Uterus (tissue), 4 donors: Measurements from ENCODE around the gene CDIP1. TPM values are rescaled to one million over a fixed set of nuclear protein-coding genes. Genes with fewer than 3 reads are reported as not detected.

ENCODE experiments used
- DNase-seq, 2 donors: peaks; one replicate each; pipeline ENCODE4 v3.0.0-alpha.2; 2019 to 2020
- H3K27ac ChIP-seq, 2 donors: fragments of 200-600 bp; sonication (generic); 1 replicate in 1 of 2; 2 replicates in 1 of 2; pipeline ENCODE4 v1.5.1; 2016 to 2018
- H3K27me3 ChIP-seq, 2 donors: fragments of 200-600 bp; sonication (generic); one replicate each; pipeline ENCODE4 v1.5.1; 2018 to 2019; ENCODE audit warnings: control low read depth in 1 of 2
- H3K36me3 ChIP-seq, 2 donors: fragments of 200-600 bp; sonication (generic); one replicate each; pipeline ENCODE4 v1.5.1; 2019; ENCODE audit warnings: control low read depth in 1 of 2
- H3K4me1 ChIP-seq, 2 donors: fragments of 200-600 bp; sonication (generic); one replicate each; pipeline ENCODE4 v1.5.1; 2018 to 2019; ENCODE audit warnings: control low read depth in 1 of 2
- H3K4me3 ChIP-seq, 2 donors: fragments of 200-600 bp; sonication (generic); 1 replicate in 1 of 2; 2 replicates in 1 of 2; pipeline ENCODE4 v1.5.1; 2018 to 2019; ENCODE audit warnings: mild to moderate bottlenecking in 1 of 2
- H3K9me3 ChIP-seq, 2 donors: fragments of 200-600 bp; sonication (generic); one replicate each; pipeline ENCODE4 v1.5.1; 2019; ENCODE audit warnings: control low read depth in 1 of 2
- CTCF ChIP-seq, 4 experiments: fragments of 200-600 bp in 2 of 4; fragments of 450-650 bp in 2 of 4; sonication (generic) in 2 of 4; IDR thresholded peaks; one replicate each; pipeline ENCODE4 v1.5.1; 2016 to 2019; ENCODE audit warnings: antibody characterized with exemption in 4 of 4, mild to moderate bottlenecking in 2 of 4, moderate library complexity in 1 of 4
- POLR2A ChIP-seq, 2 donors: fragments of 450-650 bp; IDR thresholded peaks; one replicate each; pipeline ENCODE4 v1.6.1; 2016; ENCODE audit warnings: antibody characterized with exemption in 2 of 2, mild to moderate bottlenecking in 1 of 2, moderate library complexity in 1 of 2
- intact Hi-C: fragments of 100-400 bp; cut with DNase I; formaldehyde crosslinking; loops from one replicate; pipeline ENCODE4 v1.15.1; 2023; ENCODE audit warnings: low total_unique reads
- total RNA-seq, 4 donors: library from RNA; depleted of rRNA in 3 of 4; stranded (reverse); fragments of >200 nt in 3 of 4; gene quantifications; one replicate each; pipeline versions ENCODE4 v1.1.0 to v1.2.4, GENCODE V29; 2014 to 2023
- donor health status: DM: yes; HTN: yes; CAD: no.

Gene CDIP1
- total RNA-seq, 4 donors from 2014 or later: 5.0 to 40.6 (median 11.1) TPM

GRCh38 chr16:4522051-4522581 is 16.5 kb downstream of the CDIP1 start:
- DNase-seq: no peak
- no peak overlapping the region for H3K27ac ChIP-seq
- intact Hi-C loops: no loop called here
- no peaks in the 10 kb centered on the region for H3K9me3 ChIP-seq
- H3K27me3 ChIP-seq: no peaks in the 10 kb centered on the region
- TF ChIP-seq POLR2A (IDR thresholded peaks at IDR 0.05) (no peak), CTCF (IDR thresholded peaks at IDR 0.05) (no peak)
- peaks cover 0 to 6% of the 10 kb centered on the region in 2 donors for H3K4me1 ChIP-seq
- H3K4me3 ChIP-seq: no peak overlapping the region
- no peaks in the 10 kb centered on the region for H3K36me3 ChIP-seq

- Histone ChIP-seq H3K9me3 (no peaks in the 10 kb centered on the region), H3K27ac (no peak overlapping the region), H3K4me1 (peaks cover 0 to 6% of the 10 kb centered on the region in 2 donors), H3K27me3 (no peaks in the 10 kb centered on the region), H3K36me3 (no peaks in the 10 kb centered on the region), H3K4me3 (no peak overlapping the region)
- intact Hi-C loops: no loop called here
- DNase-seq: no peak
- TF ChIP-seq POLR2A (IDR thresholded peaks at IDR 0.05) (no peak), CTCF (IDR thresholded peaks at IDR 0.05) (no peak)
Observed at GRCh38 chr16:4520913-4521312, 17.7 kb downstream of the CDIP1 start.

GRCh38 chr16:4519274-4520058 is 19.1 kb downstream of the CDIP1 start:
- DNase-seq: no peak
- H3K4me3 ChIP-seq: no peak overlapping the region
- TF ChIP-seq POLR2A (IDR thresholded peaks at IDR 0.05): no peak
- no peak for TF ChIP-seq CTCF (IDR thresholded peaks at IDR 0.05)

GRCh38 chr16:4517812-4518680 is 20.5 kb downstream of the CDIP1 start:
- no peak for DNase-seq
- intact Hi-C loops: no loop called here
- Histone ChIP-seq H3K4me1 (peaks cover 0 to 6% of the 10 kb centered on the region in 2 donors), H3K27ac (no peak overlapping the region), H3K9me3 (no peaks in the 10 kb centered on the region), H3K36me3 (no peaks in the 10 kb centered on the region), H3K4me3 (no peak overlapping the region), H3K27me3 (no peaks in the 10 kb centered on the region)
- TF ChIP-seq CTCF (IDR thresholded peaks at IDR 0.05) (peak in 3 of 4 experiments; percentile 29 to 49 (median 49)), POLR2A (IDR thresholded peaks at IDR 0.05) (no peak)

More at GRCh38 chr16:4519274-4520058, 19.1 kb downstream of the CDIP1 start:
- Histone ChIP-seq H3K36me3 (no peaks in the 10 kb centered on the region), H3K9me3 (no peaks in the 10 kb centered on the region), H3K27ac (no peak overlapping the region), H3K4me1 (peaks cover 0 to 6% of the 10 kb centered on the region in 2 donors), H3K27me3 (no peaks in the 10 kb centered on the region)
- intact Hi-C loops: no loop called here
